ENCODE results near the gene PDGFC.
"Not testable (repeated sequence)": the region's sequence is repeated elsewhere in the genome, so short reads cannot be mapped to it uniquely, and the experiment has no call there.

Gene PDGFC

GRCh38 chr4:156950948-156951347, 20.7 kb downstream of the PDGFC start:
- DNase-seq (ENCODE audit: low read depth in 2 of 2), result no peak

GRCh38 chr4:156950090-156950489, 21.5 kb downstream of the PDGFC start:
- no peak for DNase-seq (ENCODE audit: low read depth in 2 of 2)

GRCh38 chr4:156949373-156949814, 22.2 kb downstream of the PDGFC start:
- DNase-seq (ENCODE audit: low read depth in 2 of 2), result no peak

DNA sequence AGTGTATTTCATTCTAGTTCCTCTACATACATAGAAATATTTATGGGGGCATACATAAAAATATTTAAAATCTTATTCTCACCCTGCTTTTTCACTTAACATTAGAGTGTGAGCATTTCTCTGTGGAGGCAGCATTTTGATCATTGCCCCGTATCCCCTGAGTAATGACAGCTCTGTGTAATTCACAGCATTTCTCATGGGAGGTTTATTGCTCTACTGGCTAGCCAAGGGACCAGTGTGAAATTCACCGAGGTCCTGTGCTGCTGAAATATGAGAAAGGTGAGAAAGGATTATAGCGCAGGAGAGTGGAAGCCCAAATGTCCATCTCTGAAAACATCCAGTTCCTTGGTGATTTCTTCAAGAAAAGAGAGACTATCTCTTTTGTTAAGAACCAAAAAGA, 22.9 kb downstream of the PDGFC start:
- no peak for DNase-seq (ENCODE audit: low read depth in 2 of 2)

DNA sequence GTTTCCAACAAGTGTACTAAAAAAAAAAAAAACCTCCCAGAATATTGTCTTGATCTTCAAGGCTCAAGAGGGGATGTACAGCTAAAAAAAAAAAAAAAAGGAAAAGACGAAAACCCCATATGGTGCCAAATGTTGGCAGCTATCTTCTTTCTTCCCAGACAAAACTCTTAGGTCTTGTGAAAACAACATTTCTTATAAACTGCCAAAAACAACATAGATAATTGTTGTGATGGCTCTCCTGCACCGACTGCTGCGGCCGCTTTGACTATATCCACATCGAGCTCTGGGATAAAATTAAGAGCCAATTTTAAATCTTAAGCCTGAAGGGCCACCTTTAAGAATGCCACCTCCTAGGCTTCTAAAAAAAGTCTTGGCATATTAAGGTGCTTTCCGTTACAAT, 23.5 kb downstream of the PDGFC start:
- DNase-seq (ENCODE audit: low read depth in 2 of 2), result no peak

- no peak for DNase-seq (ENCODE audit: low read depth in 2 of 2)
These were observed 24.8 kb downstream of the PDGFC start for GRCh38 chr4:156946516-156947424.

- DNase-seq (ENCODE audit: low read depth in 2 of 2), result no peak
These were observed 26.1 kb downstream of the PDGFC start for GRCh38 chr4:156945532-156945931.

- no peak for DNase-seq (ENCODE audit: low read depth in 2 of 2)
These were observed 28.6 kb downstream of the PDGFC start for GRCh38 chr4:156942991-156943390.

GRCh38 chr4:156941940-156942548, 29.6 kb downstream of the PDGFC start:
- DNase-seq (ENCODE audit: low read depth in 2 of 2), result no peak

GRCh38 chr4:156939801-156940200, 31.8 kb downstream of the PDGFC start:
- DNase-seq (ENCODE audit: low read depth in 2 of 2), result no peak

DNA sequence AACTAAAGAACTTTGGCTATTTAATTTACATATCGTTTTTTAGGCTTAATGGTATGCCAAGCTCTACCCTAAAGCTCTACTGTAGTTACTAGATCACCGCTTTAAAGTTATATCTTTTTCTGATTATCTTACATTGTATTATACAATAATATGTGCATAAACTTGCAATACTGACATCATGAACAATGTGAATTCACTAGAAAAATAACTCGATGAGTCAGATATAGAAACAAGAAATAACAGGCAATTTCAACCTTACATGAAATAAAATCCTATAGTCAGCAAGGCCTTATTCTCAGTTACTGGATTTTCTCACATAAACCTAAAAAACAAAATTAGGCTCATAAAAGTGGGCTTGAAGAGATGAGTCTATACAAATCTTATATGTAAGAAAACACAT, 32.5 kb downstream of the PDGFC start:
- no peak for DNase-seq (ENCODE audit: low read depth in 2 of 2)

- DNase-seq (ENCODE audit: low read depth in 2 of 2), result no peak
These were observed 37.4 kb downstream of the PDGFC start for GRCh38 chr4:156934259-156934635.

DNA sequence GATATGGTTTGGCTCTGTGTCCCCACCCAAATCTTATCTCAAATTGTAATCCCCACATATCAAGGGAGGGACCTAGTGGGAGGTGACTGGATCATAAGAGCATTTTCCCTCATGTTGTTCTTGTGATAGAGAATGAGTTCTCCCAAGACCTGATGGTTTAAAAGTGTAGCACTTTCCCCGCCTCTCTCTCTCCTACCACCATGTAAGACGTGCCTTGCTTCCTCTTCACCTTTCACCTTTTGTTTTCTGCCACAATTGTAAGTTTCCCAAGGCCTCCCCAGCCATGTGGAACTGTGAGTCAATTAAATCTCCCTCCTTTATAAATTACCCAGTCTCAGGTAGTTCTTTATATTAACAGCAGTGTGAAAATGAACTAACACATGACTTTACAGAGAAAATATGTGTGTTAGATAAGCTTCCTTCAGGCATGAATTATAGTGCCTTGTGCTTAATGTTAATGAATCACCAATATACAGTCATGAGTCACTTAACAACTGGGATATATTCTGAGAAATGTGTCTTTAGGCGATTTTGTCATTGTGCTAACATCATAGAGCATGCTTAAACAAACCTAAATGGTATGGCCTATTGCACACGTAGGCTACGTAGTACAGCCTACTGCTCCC, 37.9 kb downstream of the PDGFC start:
- no peak for DNase-seq (ENCODE audit: low read depth in 2 of 2)

GRCh38 chr4:156932360-156932759, 39.2 kb downstream of the PDGFC start:
- DNase-seq (ENCODE audit: low read depth in 2 of 2), result not testable (repeated sequence)

- DNase-seq (ENCODE audit: low read depth in 2 of 2), result no peak
These were observed 40.3 kb downstream of the PDGFC start for GRCh38 chr4:156931267-156931666.

DNA sequence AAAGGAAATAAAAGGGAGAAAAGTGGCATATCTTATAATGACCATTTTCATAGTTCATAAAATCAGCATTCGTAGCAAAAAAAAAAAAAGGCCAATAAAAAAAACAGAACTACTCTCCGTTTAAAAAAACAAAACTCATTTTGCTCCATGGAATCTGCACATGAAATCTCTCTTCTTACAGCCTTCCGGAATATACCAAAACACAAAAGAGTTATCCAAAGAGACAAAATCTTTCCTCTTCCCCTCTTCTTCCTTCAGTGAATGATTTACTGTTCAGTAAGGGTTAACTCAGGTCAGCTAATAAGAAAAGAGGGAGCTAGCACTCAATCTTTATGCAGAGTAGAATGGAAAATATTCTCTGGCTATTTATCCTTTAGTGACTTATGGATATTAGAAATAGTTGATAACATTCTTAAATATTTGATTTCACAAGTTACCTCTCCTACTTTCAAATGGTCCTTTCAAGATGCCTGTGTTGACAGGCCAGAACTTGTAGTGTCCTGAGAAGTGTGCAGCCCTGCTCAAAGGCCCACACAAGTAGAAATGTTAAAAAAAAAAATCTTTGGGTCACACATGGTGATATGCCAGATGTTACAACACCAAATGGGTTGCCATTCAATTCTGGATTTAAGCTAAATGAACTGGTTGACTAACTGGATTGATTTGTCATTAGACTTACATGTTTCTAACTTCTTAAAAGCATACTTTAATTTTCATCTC, 42.1 kb downstream of the PDGFC start:
- no peak for DNase-seq (ENCODE audit: low read depth in 2 of 2)

GRCh38 chr4:156924774-156925315, 46.8 kb downstream of the PDGFC start:
- no peak for DNase-seq (ENCODE audit: low read depth in 2 of 2)

GRCh38 chr4:156923525-156923924, 48.1 kb downstream of the PDGFC start:
- DNase-seq (ENCODE audit: low read depth in 2 of 2), result no peak

DNA sequence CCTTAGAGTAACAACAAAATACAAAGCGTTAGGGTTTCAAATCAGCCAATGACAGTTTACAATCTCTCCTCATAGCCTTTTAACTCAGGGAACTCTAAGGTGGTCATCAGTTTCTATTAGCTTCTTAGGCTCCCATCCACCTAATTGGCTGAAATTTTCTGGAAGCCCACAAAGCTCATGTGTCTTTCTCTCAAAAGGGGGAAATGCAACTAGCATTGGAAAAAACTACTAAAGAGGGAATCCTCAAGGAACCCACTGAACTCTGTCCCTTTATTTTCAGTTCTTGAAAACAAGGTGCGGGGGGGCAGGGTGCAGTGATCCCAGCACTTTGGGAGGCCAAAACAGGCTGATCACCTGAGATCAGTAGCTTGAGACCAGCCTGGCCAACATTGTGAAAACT, 56.4 kb downstream of the PDGFC start:
- DNase-seq (ENCODE audit: low read depth in 2 of 2), result no peak

DNA sequence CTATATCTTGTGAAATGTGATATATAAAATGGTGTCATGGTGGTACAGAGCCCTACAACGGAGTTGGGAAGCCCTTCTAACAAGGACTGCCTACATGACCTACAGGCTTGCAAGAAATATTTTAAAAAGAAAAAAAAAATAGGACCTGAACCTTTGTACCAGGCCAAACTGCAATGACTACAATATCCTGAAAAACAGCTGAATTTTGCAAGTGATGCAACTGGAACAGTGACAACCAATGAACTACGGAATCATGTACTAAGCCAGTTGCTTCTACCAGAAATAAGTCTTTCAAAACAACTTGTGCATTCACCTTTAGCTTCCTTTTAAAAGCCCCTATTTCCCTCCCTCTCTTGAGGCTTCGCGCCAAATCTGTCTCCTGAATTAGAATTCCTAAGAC, 58.4 kb downstream of the PDGFC start:
- DNase-seq (ENCODE audit: low read depth in 2 of 2), result no peak

DNA sequence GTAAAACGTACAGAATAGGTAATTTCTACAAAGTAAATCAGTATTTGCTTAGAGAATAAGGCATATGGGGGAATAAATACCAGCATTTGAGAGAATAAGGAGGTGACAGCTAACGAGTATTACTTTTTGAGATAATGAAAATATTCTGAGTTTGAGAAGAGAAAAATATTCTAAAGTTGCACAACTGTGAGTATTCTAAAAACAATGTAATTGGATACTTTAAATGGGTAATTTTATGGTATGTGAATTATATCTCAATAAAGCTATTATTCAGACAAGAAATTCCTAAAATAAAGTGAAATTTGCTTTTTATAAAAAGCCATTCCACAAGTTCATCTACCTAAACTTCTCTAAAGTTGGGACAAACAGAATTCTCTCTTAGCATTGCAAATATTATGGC, 62.6 kb downstream of the PDGFC start:
- DNase-seq (ENCODE audit: low read depth in 2 of 2), result no peak

DNA sequence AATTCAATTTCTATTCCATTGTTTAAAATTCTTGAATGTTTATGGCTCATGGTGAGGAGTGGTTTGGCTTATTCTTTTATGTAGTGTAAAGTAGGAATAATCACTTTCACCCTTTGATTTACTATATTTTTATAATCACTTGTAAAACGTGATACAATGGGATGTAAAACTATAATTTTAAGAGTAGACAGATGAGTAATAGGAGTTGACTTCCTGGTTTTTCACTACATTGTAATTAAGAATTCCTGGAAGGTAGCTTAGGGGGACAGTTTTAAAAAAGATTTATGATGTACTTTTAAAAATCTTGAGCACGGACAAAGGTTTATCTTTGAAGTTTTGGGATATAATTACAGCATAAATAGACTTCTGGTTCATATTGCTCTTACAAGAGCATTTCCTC, 65.3 kb downstream of the PDGFC start:
- no peak for DNase-seq (ENCODE audit: low read depth in 2 of 2)

Measured in stimulated activated CD8-positive, alpha-beta memory T cell treated with anti-CD3 and anti-CD28 coated beads, Interleukin-15, amount 100 ng/mL, for 4 hours (primary cell).